Measurements from ENCODE around the gene TSPAN9. TPM values are rescaled to one million over a fixed set of nuclear protein-coding genes. Genes with fewer than 3 reads are reported as not detected.

The TSPAN9 gene
- total RNA-seq, 2 experiments from 2014 or later = 0.87 to 1.2 TPM

- H3K36me3 Mint-ChIP-seq = no peaks in the 10 kb centered on the region
- no peaks in the 10 kb centered on the region for H3K4me1 Mint-ChIP-seq (ENCODE audit: low read depth)
- CTCF ChIA-PET = interaction anchor here (1.5 to 1.6 kb wide), 2 partner anchors 13 to 14 kb away, joined by 4 to 5 read pairs; no protein-coding TSS in a partner anchor
- POLR2A ChIA-PET = no interaction called here
- no peak overlapping the region for H3K27ac Mint-ChIP-seq
- intact Hi-C loops (cut with micrococcal nuclease) = no loop called here
- no peak for DNase-seq
- H3K9me3 Mint-ChIP-seq = no peaks in the 10 kb centered on the region
- H3K4me3 Mint-ChIP-seq = no peak overlapping the region
- no peaks in the 10 kb centered on the region for H3K27me3 Mint-ChIP-seq
These were observed 184.7 kb downstream of the TSPAN9 start for GRCh38 chr12:3261782-3262359.

- ChIA-PET CTCF (interaction anchor here (1.5 to 1.6 kb wide), 2 partner anchors 12 to 13 kb away, joined by 4 to 5 read pairs; no protein-coding TSS in a partner anchor), POLR2A (no interaction called here)
- H3K9me3 Mint-ChIP-seq = no peaks in the 10 kb centered on the region
- H3K4me3 Mint-ChIP-seq = no peak overlapping the region
- no peaks in the 10 kb centered on the region for H3K4me1 Mint-ChIP-seq (ENCODE audit: low read depth)
- H3K36me3 Mint-ChIP-seq = no peaks in the 10 kb centered on the region
- H3K27ac Mint-ChIP-seq = no peak overlapping the region
- no peaks in the 10 kb centered on the region for H3K27me3 Mint-ChIP-seq
- DNase-seq = no peak
- intact Hi-C loops (cut with micrococcal nuclease) = no loop called here
These were observed 185.3 kb downstream of the TSPAN9 start for GRCh38 chr12:3262470-3262869.

GRCh38 chr12:3263282-3263681 lies 186.1 kb downstream of the TSPAN9 start:
- intact Hi-C loops (cut with micrococcal nuclease) = no loop called here
- Mint-ChIP-seq H3K4me3 (no peak overlapping the region), H3K4me1 (ENCODE audit: low read depth) (no peaks in the 10 kb centered on the region), H3K27ac (no peak overlapping the region), H3K36me3 (no peaks in the 10 kb centered on the region), H3K27me3 (no peaks in the 10 kb centered on the region), H3K9me3 (no peaks in the 10 kb centered on the region)
- CTCF ChIA-PET = no interaction called here
- POLR2A ChIA-PET = no interaction called here
- DNase-seq = no peak

GRCh38 chr12:3263939-3264922 lies 187.1 kb downstream of the TSPAN9 start:
- no peaks in the 10 kb centered on the region for H3K27me3 Mint-ChIP-seq
- ChIA-PET CTCF (no interaction called here), POLR2A (no interaction called here)
- intact Hi-C loops (cut with micrococcal nuclease) = no loop called here
- no peaks in the 10 kb centered on the region for H3K36me3 Mint-ChIP-seq
- no peaks in the 10 kb centered on the region for H3K9me3 Mint-ChIP-seq
- H3K4me3 Mint-ChIP-seq = no peak overlapping the region
- no peaks in the 10 kb centered on the region for H3K4me1 Mint-ChIP-seq (ENCODE audit: low read depth)
- no peak overlapping the region for H3K27ac Mint-ChIP-seq
- no peak for DNase-seq

- ChIA-PET CTCF (interaction anchor here (1.0 to 2.9 kb wide), 4 partner anchors 9 to 35 kb away, joined by 3 to 15 read pairs (median 4); no protein-coding TSS in a partner anchor), POLR2A (no interaction called here)
- no peak overlapping the region for H3K4me3 Mint-ChIP-seq
- no peak overlapping the region for H3K27ac Mint-ChIP-seq
- no peaks in the 10 kb centered on the region for H3K4me1 Mint-ChIP-seq (ENCODE audit: low read depth)
- intact Hi-C loops (cut with micrococcal nuclease) = no loop called here
- no peak for DNase-seq
- H3K36me3 Mint-ChIP-seq = no peaks in the 10 kb centered on the region
- no peaks in the 10 kb centered on the region for H3K9me3 Mint-ChIP-seq
- H3K27me3 Mint-ChIP-seq = no peaks in the 10 kb centered on the region
These were observed 188.2 kb downstream of the TSPAN9 start for GRCh38 chr12:3265406-3265805.

- no peaks in the 10 kb centered on the region for H3K27me3 Mint-ChIP-seq
- CTCF ChIA-PET = interaction anchor here (1.1 to 2.9 kb wide), 2 partner anchors 9 to 117 kb away, joined by 3 to 15 read pairs; no protein-coding TSS in a partner anchor
- no peaks in the 10 kb centered on the region for H3K4me1 Mint-ChIP-seq (ENCODE audit: low read depth)
- no peak overlapping the region for H3K4me3 Mint-ChIP-seq
- intact Hi-C loops (cut with micrococcal nuclease) = no loop called here
- no peaks in the 10 kb centered on the region for H3K9me3 Mint-ChIP-seq
- no peaks in the 10 kb centered on the region for H3K36me3 Mint-ChIP-seq
- POLR2A ChIA-PET = no interaction called here
- no peak for DNase-seq
- H3K27ac Mint-ChIP-seq = no peak overlapping the region
These were observed 189.5 kb downstream of the TSPAN9 start for GRCh38 chr12:3266638-3267037.

- H3K4me1 Mint-ChIP-seq (ENCODE audit: low read depth) = no peaks in the 10 kb centered on the region
- H3K27ac Mint-ChIP-seq = no peak overlapping the region
- H3K4me3 Mint-ChIP-seq = no peak overlapping the region
- no peak for DNase-seq
- intact Hi-C loops (cut with micrococcal nuclease) = no loop called here
- no peaks in the 10 kb centered on the region for H3K9me3 Mint-ChIP-seq
- ChIA-PET CTCF (interaction anchor here (1.1 to 2.9 kb wide), 2 partner anchors 8 to 118 kb away, joined by 3 to 15 read pairs; no protein-coding TSS in a partner anchor), POLR2A (no interaction called here)
- no peaks in the 10 kb centered on the region for H3K27me3 Mint-ChIP-seq
- no peaks in the 10 kb centered on the region for H3K36me3 Mint-ChIP-seq
These were observed 190.5 kb downstream of the TSPAN9 start for GRCh38 chr12:3267690-3268089.

- H3K27ac Mint-ChIP-seq = no peak overlapping the region
- no peaks in the 10 kb centered on the region for H3K4me1 Mint-ChIP-seq (ENCODE audit: low read depth)
- H3K36me3 Mint-ChIP-seq = no peaks in the 10 kb centered on the region
- intact Hi-C loops (cut with micrococcal nuclease) = no loop called here
- CTCF ChIA-PET = no interaction called here
- H3K27me3 Mint-ChIP-seq = peaks cover under 1% of the 10 kb centered on the region
- DNase-seq = no peak
- H3K4me3 Mint-ChIP-seq = no peak overlapping the region
- no peaks in the 10 kb centered on the region for H3K9me3 Mint-ChIP-seq
- POLR2A ChIA-PET = no interaction called here
These were observed 192.4 kb downstream of the TSPAN9 start for GRCh38 chr12:3269594-3269993.

- Mint-ChIP-seq H3K27ac (no peak overlapping the region), H3K4me1 (ENCODE audit: low read depth) (no peaks in the 10 kb centered on the region), H3K4me3 (no peak overlapping the region), H3K9me3 (no peaks in the 10 kb centered on the region), H3K36me3 (no peaks in the 10 kb centered on the region), H3K27me3 (peaks cover 3% of the 10 kb centered on the region)
- no peak for DNase-seq
- CTCF ChIA-PET = interaction anchor here (1.6 kb wide), 1 partner anchor 29 kb away, joined by 6 read pairs; no protein-coding TSS in a partner anchor
- intact Hi-C loops (cut with micrococcal nuclease) = no loop called here
- POLR2A ChIA-PET = no interaction called here
These were observed 194.0 kb downstream of the TSPAN9 start for GRCh38 chr12:3271146-3271545.

GRCh38 chr12:3271639-3272038 lies 194.5 kb downstream of the TSPAN9 start:
- CTCF ChIA-PET = interaction anchor here (1.6 kb wide), 1 partner anchor 29 kb away, joined by 6 read pairs; no protein-coding TSS in a partner anchor
- Mint-ChIP-seq H3K27me3 (peaks cover 3% of the 10 kb centered on the region), H3K27ac (no peak overlapping the region), H3K36me3 (no peaks in the 10 kb centered on the region), H3K4me1 (ENCODE audit: low read depth) (no peaks in the 10 kb centered on the region), H3K4me3 (no peak overlapping the region), H3K9me3 (no peaks in the 10 kb centered on the region)
- intact Hi-C loops (cut with micrococcal nuclease) = no loop called here
- POLR2A ChIA-PET = no interaction called here
- no peak for DNase-seq

- no peaks in the 10 kb centered on the region for H3K4me1 Mint-ChIP-seq (ENCODE audit: low read depth)
- no peak overlapping the region for H3K27ac Mint-ChIP-seq
- intact Hi-C loops (cut with micrococcal nuclease) = no loop called here
- POLR2A ChIA-PET = no interaction called here
- no peaks in the 10 kb centered on the region for H3K36me3 Mint-ChIP-seq
- no peaks in the 10 kb centered on the region for H3K9me3 Mint-ChIP-seq
- CTCF ChIA-PET = interaction anchor here (5.5 kb wide), 1 partner anchor 138 kb away, joined by 93 read pairs; no protein-coding TSS in a partner anchor
- H3K27me3 Mint-ChIP-seq = peaks cover 5% of the 10 kb centered on the region
- no peak overlapping the region for H3K4me3 Mint-ChIP-seq
- no peak for DNase-seq
These were observed 195.8 kb downstream of the TSPAN9 start for GRCh38 chr12:3272958-3273357.

GRCh38 chr12:3273409-3273853 lies 196.3 kb downstream of the TSPAN9 start:
- H3K27ac Mint-ChIP-seq = no peak overlapping the region
- no peaks in the 10 kb centered on the region for H3K9me3 Mint-ChIP-seq
- no peak overlapping the region for H3K4me3 Mint-ChIP-seq
- CTCF ChIA-PET = interaction anchor here (1.5 to 5.5 kb wide), 2 partner anchors 8 to 138 kb away, joined by 4 to 93 read pairs; no protein-coding TSS in a partner anchor
- intact Hi-C loops (cut with micrococcal nuclease) = no loop called here
- peaks cover 7% of the 10 kb centered on the region for H3K27me3 Mint-ChIP-seq
- POLR2A ChIA-PET = no interaction called here
- no peaks in the 10 kb centered on the region for H3K36me3 Mint-ChIP-seq
- H3K4me1 Mint-ChIP-seq (ENCODE audit: low read depth) = no peaks in the 10 kb centered on the region
- DNase-seq = no peak
